Esophagus muscularis mucosa (tissue), 4 donors: Measurements from ENCODE around the gene COL11A1. TPM values are rescaled to one million over a fixed set of nuclear protein-coding genes. Genes with fewer than 3 reads are reported as not detected.
A peak's percentile ranks its signal among the peaks of the same experiment; 100 is the strongest.

Experiments used
- DNase-seq: peaks from one replicate; pipeline ENCODE4 v3.0.0-alpha.2; 2017; ENCODE audit errors: extremely low spot score
- H3K27ac ChIP-seq, 4 donors: fragments of 200-600 bp; sonication (generic); replicated peaks in 1 of 4; 1 replicate in 3 of 4; 2 replicates in 1 of 4; pipeline ENCODE4 v1.5.1; 2016 to 2019; ENCODE audit warnings: mild to moderate bottlenecking in 1 of 4
- H3K27me3 ChIP-seq, 4 donors: fragments of 200-600 bp; sonication (generic); one replicate each; pipeline versions ENCODE4 v1.5.1 to v1.6.0; 2016 to 2019
- H3K36me3 ChIP-seq, 4 donors: fragments of 200-600 bp; sonication (generic); one replicate each; pipeline ENCODE4 v1.5.1; 2016 to 2019
- H3K4me1 ChIP-seq, 4 donors: fragments of 200-600 bp; sonication (generic); one replicate each; pipeline ENCODE4 v1.5.1; 2016 to 2019
- H3K4me3 ChIP-seq, 4 donors: fragments of 200-600 bp; sonication (generic); 1 replicate in 2 of 4; 2 replicates in 2 of 4; pipeline ENCODE4 v1.5.1; 2016 to 2019; ENCODE audit warnings: mild to moderate bottlenecking in 4 of 4, moderate library complexity in 1 of 4
- H3K9me3 ChIP-seq, 4 donors: fragments of 200-600 bp; sonication (generic); 1 replicate in 3 of 4; 2 replicates in 1 of 4; pipeline ENCODE4 v1.5.1; 2016 to 2019
- EP300 ChIP-seq: sonication (generic); formaldehyde crosslinking; IDR thresholded peaks from one replicate; pipeline ENCODE4 v1.6.1; 2017; ENCODE audit warnings: antibody characterized with exemption
- POLR2A ChIP-seq: fragments of 450-650 bp; IDR thresholded peaks from one replicate; pipeline ENCODE4 v1.6.1; 2017; ENCODE audit warnings: antibody characterized with exemption, moderate library complexity, mild to moderate bottlenecking, low read depth
- POLR2AphosphoS5 ChIP-seq, 2 donors: sonication (generic); formaldehyde crosslinking; IDR thresholded peaks; one replicate each; pipeline ENCODE4 v1.6.1; 2017; ENCODE audit warnings: antibody characterized with exemption in 2 of 2
- WGBS: methylation state at CpG from one replicate; pipeline ENCODE4 v1.1.5; 2018; 5-methylcytosine and 5-hydroxymethylcytosine counted together
- intact Hi-C: fragments of 100-400 bp; cut with DNase I; formaldehyde crosslinking; loops from one replicate; pipeline ENCODE4 v1.15.1; 2023
- total RNA-seq, 4 donors: library from RNA; depleted of rRNA; stranded (reverse); fragments of >200 nt; gene quantifications; one replicate each; pipeline versions ENCODE4 v1.1.0 to v1.2.1, GENCODE V29; 2016
- TF ChIP-seq, protein P1 (sequence below), 3 experiments: fragments of 200-600 bp in 2 of 3; fragments of 450-650 bp in 1 of 3; sonication (generic) in 2 of 3; IDR thresholded peaks; one replicate each; pipeline ENCODE4 v1.5.1; 2017 to 2019; ENCODE audit warnings: antibody characterized with exemption in 3 of 3, mild to moderate bottlenecking in 2 of 3, moderate library complexity in 1 of 3

The COL11A1 gene
- under 1 TPM in 3 of 4 donors, not detected in 1; 0.06 to 0.17 (median 0.11) TPM for total RNA-seq

DNA sequence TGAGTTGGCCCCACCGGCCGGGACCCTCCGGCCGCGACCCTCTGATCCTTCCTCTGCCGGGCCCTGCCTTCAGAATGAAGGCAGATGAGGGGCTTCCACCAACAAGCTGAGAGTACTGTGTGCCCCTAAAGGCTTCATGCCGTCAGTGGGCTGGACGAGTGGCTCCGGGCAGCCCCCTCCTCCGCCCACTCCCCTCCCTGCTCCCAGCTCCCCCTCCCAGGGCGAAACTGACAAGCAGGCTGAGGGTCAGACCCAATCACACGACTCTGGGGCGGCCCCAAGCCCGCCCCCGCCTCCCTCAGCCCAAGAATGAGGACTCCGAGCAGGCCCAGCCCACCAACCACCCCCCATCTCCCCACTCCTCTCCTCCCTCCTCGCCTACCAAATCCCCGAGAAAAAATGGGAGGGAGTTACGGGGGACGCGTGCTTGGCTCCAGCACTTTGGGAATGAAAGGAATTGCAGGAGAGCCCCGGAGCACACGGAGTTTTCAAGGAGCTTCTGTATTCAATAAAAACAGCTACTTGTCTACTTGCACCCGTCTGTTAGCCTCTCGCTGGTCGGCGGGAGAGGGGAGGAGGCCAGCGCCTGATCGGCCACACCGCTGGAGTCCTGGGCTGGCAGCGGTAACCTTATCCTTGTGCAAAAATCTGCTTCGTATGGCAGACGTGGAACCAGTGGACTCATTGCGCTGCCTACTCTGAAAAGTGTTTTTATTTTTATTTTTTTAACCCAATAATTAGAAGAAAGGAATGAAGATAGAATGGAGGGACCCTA, at the start of gene COL11A1:
TSS of gene COL11A1 (minus strand) at position 147 of the 775 bp plus-strand sequence. CDS start 344 bp downstream, outside the sequence.
- no peak within 1 kb of the TSS for H3K27ac ChIP-seq
- H3K27me3 ChIP-seq: peaks cover 0 to 16% (median 0%) of the 10 kb centered on the region in 4 donors
- TF ChIP-seq POLR2A (no peak), EP300 (no peak), POLR2AphosphoS5 (IDR thresholded peaks at IDR 0.05) (no peak)
- TF ChIP-seq, protein P1, sequence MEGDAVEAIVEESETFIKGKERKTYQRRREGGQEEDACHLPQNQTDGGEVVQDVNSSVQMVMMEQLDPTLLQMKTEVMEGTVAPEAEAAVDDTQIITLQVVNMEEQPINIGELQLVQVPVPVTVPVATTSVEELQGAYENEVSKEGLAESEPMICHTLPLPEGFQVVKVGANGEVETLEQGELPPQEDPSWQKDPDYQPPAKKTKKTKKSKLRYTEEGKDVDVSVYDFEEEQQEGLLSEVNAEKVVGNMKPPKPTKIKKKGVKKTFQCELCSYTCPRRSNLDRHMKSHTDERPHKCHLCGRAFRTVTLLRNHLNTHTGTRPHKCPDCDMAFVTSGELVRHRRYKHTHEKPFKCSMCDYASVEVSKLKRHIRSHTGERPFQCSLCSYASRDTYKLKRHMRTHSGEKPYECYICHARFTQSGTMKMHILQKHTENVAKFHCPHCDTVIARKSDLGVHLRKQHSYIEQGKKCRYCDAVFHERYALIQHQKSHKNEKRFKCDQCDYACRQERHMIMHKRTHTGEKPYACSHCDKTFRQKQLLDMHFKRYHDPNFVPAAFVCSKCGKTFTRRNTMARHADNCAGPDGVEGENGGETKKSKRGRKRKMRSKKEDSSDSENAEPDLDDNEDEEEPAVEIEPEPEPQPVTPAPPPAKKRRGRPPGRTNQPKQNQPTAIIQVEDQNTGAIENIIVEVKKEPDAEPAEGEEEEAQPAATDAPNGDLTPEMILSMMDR (IDR thresholded peaks at IDR 0.05): no peak
- WGBS: 19% methylated on average over 14 of the region's 34 CpGs
- H3K4me3 ChIP-seq: peak within 1 kb of the TSS; percentile 49 to 57 (median 50)
- DNase-seq: no peak
- intact Hi-C loops: loop anchor here (5.0 kb wide), 2 partner anchors 349 to 404 kb away; no protein-coding TSS in a partner anchor
- no peaks in the 10 kb centered on the region for H3K36me3 ChIP-seq
- peaks cover 13 to 34% (median 26%) of the 10 kb centered on the region in 4 donors for H3K4me1 ChIP-seq
- no peaks in the 10 kb centered on the region for H3K9me3 ChIP-seq

DNA sequence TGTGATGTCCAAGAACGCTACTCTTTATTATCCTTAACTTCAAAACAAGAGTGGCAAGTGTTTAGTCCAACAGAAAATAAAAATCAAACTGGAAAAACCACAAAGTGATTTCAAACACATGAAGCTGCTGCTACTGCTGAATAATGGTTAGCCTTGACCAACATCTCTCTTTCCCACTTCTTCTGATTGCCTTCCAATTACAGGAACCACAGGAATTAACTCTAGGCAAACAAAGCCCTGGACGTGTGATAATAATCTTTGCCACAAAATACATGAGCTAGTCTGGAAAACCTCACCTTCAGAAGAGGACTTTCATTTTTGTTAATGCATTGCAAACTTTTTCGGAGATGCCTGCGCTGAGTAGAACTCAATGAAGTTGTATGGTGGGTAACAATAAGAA, 48.6 kb upstream of the COL11A1 start:
- 63% methylated on average over 4 of the region's 4 CpGs for WGBS
- intact Hi-C loops: no loop called here
- H3K36me3 ChIP-seq: no peaks in the 10 kb centered on the region

DNA sequence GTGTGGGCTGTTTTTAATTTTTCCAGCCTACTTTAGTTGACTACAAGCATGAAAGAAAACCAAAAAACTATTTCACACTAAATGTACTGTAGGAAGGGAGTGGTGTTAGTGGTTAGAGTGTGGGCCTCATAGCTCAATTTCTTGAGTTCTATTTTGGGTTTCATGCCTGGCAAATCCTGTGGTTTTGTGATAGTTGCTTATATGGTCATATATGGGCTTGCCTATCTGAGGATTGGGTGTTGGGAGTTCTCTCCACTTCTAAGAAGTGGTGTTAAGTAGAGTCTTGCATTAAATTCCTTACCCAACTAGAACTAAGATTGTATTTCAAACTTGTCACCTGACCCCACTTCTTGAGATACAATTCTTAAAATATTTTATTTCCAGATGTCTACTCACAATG, 37.8 kb upstream of the COL11A1 start:
- TF ChIP-seq, protein P1 (IDR thresholded peaks at IDR 0.05): no peak
- no peak overlapping the region for H3K4me3 ChIP-seq
- intact Hi-C loops: no loop called here
- H3K27ac ChIP-seq: no peak overlapping the region
- no peaks in the 10 kb centered on the region for H3K27me3 ChIP-seq
- no peaks in the 10 kb centered on the region for H3K36me3 ChIP-seq
- no peaks in the 10 kb centered on the region for H3K9me3 ChIP-seq
- no peaks in the 10 kb centered on the region for H3K4me1 ChIP-seq
- DNase-seq: no peak

More for the DNA sequence above, 48.6 kb upstream of the COL11A1 start:
- TF ChIP-seq POLR2AphosphoS5 (IDR thresholded peaks at IDR 0.05) (no peak), EP300 (no peak)
- H3K27me3 ChIP-seq: no peaks in the 10 kb centered on the region
- H3K4me3 ChIP-seq: no peak overlapping the region
- no peaks in the 10 kb centered on the region for H3K4me1 ChIP-seq
- H3K27ac ChIP-seq: no peak overlapping the region
- no peak for DNase-seq
- no peaks in the 10 kb centered on the region for H3K9me3 ChIP-seq

DNA sequence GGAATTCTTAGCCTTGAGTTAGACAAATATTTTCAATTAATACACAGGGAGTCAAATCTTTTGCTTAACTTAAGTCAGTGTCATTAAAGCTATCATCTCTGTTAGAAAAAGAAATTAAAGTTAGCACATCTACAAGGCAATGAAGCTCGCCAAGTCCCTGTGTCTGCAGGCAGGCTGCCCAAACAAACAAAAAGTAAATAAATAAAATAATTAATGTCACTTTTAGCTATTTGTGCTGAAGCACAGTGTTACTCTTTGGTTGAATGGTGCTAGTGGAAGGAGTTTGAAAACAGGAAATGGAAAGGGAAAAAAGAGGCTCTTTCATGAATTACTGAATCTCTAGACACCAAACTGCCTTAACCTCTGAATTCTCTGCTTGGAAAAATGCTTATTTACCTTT, 37.1 kb upstream of the COL11A1 start:
- Histone ChIP-seq H3K36me3 (no peaks in the 10 kb centered on the region), H3K9me3 (no peaks in the 10 kb centered on the region), H3K27ac (no peak overlapping the region), H3K4me1 (no peaks in the 10 kb centered on the region), H3K4me3 (no peak overlapping the region), H3K27me3 (no peaks in the 10 kb centered on the region)
- 61% methylated on average over 1 of the region's 1 CpG for WGBS
- TF ChIP-seq, protein P1 (IDR thresholded peaks at IDR 0.05): no peak
- TF ChIP-seq EP300 (no peak), POLR2AphosphoS5 (IDR thresholded peaks at IDR 0.05) (no peak), POLR2A (no peak)
- intact Hi-C loops: no loop called here
- no peak for DNase-seq

DNA sequence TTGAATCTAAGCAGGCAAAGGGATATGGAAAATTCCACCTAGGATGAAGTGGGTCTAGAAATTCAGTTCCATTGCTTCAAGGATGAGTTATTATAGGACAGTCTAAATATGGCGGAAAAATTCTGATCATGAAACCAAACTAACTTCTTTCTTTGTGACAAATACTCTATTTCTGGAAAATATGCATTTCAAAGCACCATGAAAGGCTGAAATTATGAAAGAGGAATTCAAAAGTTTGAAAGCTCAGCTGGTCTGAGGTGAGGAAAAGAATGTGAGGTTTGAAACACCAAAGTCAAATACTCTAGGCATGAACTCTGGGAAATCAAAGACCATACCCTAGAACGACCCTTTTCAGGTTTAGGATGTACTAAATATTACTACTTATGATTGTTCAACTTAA, 36.4 kb upstream of the COL11A1 start:
- H3K27me3 ChIP-seq: no peaks in the 10 kb centered on the region
- intact Hi-C loops: no loop called here
- no peaks in the 10 kb centered on the region for H3K4me1 ChIP-seq
- DNase-seq: no peak
- 82% methylated on average over 2 of the region's 2 CpGs for WGBS
- H3K4me3 ChIP-seq: no peak overlapping the region
- no peaks in the 10 kb centered on the region for H3K36me3 ChIP-seq
- no peak overlapping the region for H3K27ac ChIP-seq
- no peaks in the 10 kb centered on the region for H3K9me3 ChIP-seq
- TF ChIP-seq POLR2A (no peak), POLR2AphosphoS5 (IDR thresholded peaks at IDR 0.05) (no peak), EP300 (no peak)
- TF ChIP-seq, protein P1 (IDR thresholded peaks at IDR 0.05): no peak
